HFFc6 (cell line): ENCODE measurements around the gene HOXA9. TPM values are rescaled to one million over a fixed set of nuclear protein-coding genes. Genes with fewer than 3 reads are reported as not detected.

Experiments
- DNase-seq: peaks from one replicate; pipeline ENCODE4 v3.0.0-alpha.2; 2018
- H3K27ac Mint-ChIP-seq: 2 replicates; pipeline ENCODE4 v1.8.0; 2020; ENCODE audit warnings: mild to moderate bottlenecking, mixed read lengths
- H3K27me3 Mint-ChIP-seq: 2 replicates; pipeline ENCODE4 v1.8.0; 2021; ENCODE audit warnings: mild to moderate bottlenecking, moderate library complexity, mixed read lengths; ENCODE audit not compliant: insufficient read depth
- H3K36me3 Mint-ChIP-seq: 2 replicates; pipeline ENCODE4 v1.8.0; 2021; ENCODE audit warnings: low read depth, mixed read lengths
- H3K4me1 Mint-ChIP-seq: 2 replicates; pipeline ENCODE4 v1.8.0; 2020; ENCODE audit warnings: low read depth, mixed read lengths
- H3K4me3 Mint-ChIP-seq: 2 replicates; pipeline ENCODE4 v1.8.0; 2020; ENCODE audit warnings: mild to moderate bottlenecking, moderate library complexity, mixed read lengths
- H3K9me3 Mint-ChIP-seq: 2 replicates; pipeline ENCODE4 v1.8.0; 2020; ENCODE audit warnings: mild to moderate bottlenecking, mixed read lengths
- total RNA-seq, 6 experiments: library from RNA; stranded (reverse); fragmentation: NEBNext Ultra II Directional; extraction: Animal tissue kit (Norgen Biotek cat#: 25700); gene quantifications; 2 replicates in 1 of 6; 3 replicates in 5 of 6; pipeline ENCODE4 v1.2.3, GENCODE V29; 2021
- TF ChIP-seq, protein P1 (sequence below): fragments of 200-600 bp; sonication (generic); IDR thresholded peaks from 2 replicates; pipeline ENCODE4 v1.5.0; 2021; ENCODE audit warnings: antibody characterized with exemption, mild to moderate bottlenecking

Gene HOXA9
- total RNA-seq, 6 experiments from 2014 or later: 25.2 to 37.0 (median 26.7) TPM

DNA sequence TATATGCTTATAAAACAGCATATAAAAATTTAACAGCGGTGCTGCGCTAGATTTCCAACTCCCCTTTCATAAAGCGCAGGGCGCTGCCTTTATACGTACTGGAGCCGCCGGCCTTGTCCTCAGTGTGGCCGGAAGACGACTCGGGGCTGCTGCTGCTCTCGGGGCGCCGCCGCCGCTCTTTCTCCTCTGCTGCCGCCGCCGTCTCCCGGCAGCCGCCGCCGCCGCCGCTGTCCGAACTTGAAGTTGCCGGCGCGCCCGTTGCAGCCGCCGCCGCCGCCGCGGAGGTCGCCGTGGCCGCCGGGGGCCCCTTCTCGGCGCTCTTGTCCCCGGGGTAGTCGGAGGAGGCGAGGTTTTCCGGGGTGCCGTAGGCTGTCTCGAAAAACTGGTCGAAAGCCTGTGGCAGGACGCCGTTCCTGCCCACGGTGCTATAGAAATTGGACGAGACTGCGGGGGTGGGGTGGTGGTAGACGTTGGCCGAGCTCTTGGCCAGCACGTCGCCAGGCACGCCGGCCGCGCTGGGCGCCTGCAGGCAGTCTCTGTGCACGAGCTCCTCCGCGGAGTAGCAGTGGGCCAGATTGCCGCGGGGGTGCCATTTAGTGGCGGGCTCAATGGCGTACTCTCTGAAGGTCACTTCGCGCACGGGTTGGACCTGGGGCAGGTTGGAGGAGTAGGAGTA is 19.1 kb upstream of the HOXA9 start:
- Mint-ChIP-seq H3K27me3 (peaks cover 27% of the 10 kb centered on the region), H3K36me3 (peaks cover 31% of the 10 kb centered on the region), H3K27ac (peak overlapping the region; percentile 97), H3K4me1 (peaks cover 65% of the 10 kb centered on the region), H3K4me3 (peak overlapping the region; percentile 93), H3K9me3 (no peaks in the 10 kb centered on the region)
- no peak for DNase-seq
- TF ChIP-seq, protein P1, sequence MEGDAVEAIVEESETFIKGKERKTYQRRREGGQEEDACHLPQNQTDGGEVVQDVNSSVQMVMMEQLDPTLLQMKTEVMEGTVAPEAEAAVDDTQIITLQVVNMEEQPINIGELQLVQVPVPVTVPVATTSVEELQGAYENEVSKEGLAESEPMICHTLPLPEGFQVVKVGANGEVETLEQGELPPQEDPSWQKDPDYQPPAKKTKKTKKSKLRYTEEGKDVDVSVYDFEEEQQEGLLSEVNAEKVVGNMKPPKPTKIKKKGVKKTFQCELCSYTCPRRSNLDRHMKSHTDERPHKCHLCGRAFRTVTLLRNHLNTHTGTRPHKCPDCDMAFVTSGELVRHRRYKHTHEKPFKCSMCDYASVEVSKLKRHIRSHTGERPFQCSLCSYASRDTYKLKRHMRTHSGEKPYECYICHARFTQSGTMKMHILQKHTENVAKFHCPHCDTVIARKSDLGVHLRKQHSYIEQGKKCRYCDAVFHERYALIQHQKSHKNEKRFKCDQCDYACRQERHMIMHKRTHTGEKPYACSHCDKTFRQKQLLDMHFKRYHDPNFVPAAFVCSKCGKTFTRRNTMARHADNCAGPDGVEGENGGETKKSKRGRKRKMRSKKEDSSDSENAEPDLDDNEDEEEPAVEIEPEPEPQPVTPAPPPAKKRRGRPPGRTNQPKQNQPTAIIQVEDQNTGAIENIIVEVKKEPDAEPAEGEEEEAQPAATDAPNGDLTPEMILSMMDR: no peak

DNA sequence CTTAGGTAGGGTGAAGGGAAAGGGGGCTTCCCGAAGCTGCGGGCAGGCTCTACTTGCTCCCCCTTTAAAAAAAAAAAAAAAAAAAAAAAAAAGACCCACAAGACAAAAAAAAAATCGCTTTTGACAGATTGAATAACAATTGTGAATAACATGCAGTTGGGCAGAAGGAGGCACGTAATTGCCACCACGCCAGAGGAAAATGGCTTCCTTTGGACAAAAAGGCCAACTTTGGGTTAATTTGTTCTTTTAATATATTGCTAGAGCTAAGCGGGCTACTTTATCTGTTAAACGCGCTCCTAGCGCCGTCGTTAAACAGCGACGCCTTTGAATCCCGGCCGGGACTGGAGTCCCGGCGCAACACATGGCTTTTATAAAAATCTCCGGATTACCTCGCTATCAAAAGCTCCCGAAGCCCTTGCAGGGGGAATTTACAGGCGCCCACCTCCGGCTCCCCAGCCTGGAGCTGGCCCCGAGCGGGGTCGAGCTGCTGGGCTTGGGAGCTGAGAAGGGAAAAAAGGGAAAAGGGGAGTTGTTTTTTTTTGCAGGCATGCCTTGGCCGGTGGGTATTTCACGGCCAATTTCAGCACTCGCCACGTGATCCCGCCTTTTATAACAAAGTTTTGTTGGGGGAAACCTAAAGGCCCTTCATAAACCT is 18.5 kb upstream of the HOXA9 start:
- DNase-seq: no peak
- Mint-ChIP-seq H3K27me3 (peaks cover 32% of the 10 kb centered on the region), H3K27ac (peak overlapping the region; percentile 97)

DNA sequence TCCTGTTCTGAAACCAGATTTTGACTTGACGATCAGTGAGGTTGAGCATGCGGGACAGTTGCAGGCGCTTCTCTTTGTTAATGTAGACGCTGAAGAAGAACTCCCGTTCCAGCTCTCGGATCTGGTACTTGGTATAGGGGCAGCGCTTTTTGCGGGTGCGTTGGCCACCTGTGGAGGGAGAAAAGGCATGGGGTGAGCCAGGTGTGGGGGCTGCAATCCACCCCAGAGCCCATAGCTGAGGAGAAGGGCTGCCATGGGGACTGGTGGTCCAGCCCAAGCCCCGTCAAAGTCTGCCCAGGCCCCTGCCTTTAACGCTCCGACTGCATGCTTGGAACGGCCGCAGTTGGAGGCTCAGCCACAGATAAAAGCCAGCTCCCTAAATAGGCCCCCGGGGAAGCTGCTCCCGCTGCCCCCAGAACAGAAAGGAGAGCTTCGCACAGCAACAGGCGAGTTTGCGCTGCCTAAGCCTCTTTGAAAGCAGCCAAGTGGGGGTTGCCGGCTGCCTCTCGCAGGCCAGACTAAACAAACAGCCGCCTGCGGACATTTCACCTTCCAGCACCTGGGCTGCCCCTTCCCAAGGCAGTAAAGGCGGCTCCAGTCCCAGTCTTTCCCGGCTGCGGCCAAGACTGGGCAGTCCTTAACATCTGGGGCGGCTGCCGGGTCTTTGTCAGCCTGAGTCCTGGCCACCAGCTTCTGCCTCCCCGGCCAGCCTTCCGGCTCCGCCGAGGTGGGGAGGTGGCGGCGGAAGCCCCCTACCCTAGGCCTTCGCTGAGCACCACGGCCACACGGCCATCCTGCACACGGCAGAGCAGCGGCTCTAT is 17.7 kb upstream of the HOXA9 start:
- TF ChIP-seq, protein P1: no peak
- Mint-ChIP-seq H3K4me1 (peaks cover 51% of the 10 kb centered on the region), H3K27ac (peak overlapping the region; percentile 97), H3K4me3 (peak overlapping the region; percentile 93), H3K27me3 (peaks cover 34% of the 10 kb centered on the region), H3K36me3 (peaks cover 38% of the 10 kb centered on the region), H3K9me3 (no peaks in the 10 kb centered on the region)
- no peak for DNase-seq

More for the DNA sequence above, 18.5 kb upstream of the HOXA9 start:
- TF ChIP-seq, protein P1: peak; percentile 11; the same call in 1 of the 2 replicates
- Mint-ChIP-seq H3K36me3 (peaks cover 37% of the 10 kb centered on the region), H3K4me1 (peaks cover 58% of the 10 kb centered on the region), H3K4me3 (peak overlapping the region; percentile 93), H3K9me3 (no peaks in the 10 kb centered on the region)

DNA sequence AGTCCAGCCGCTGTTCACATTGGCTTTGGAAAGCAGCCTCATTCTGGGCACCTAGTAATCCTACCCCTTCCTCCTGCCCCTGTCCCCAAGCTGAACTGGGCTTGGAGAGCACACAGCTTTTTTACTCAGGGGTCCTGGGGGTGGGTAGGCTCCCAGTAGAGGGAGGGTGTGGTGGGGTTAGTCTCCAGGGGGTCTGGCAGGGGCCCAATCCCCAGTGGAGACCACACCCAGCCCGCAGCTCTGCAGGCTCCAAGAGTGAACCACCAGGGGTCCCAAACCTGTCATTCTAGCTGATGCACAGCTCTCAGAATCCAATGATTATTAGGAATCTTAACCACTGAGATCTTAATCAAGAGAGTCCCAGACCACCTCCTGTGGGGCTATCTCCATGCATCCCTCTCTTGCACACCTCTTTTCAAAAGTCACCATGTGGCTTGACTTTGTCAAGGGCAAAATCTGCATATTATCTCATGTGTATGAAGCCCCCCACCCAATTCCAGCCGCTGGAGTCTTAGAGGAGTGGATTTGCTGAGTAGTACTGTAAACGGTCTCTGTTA is 17.0 kb upstream of the HOXA9 start:
- peak overlapping the region; percentile 97 for H3K27ac Mint-ChIP-seq
- peaks cover 34% of the 10 kb centered on the region for H3K27me3 Mint-ChIP-seq
- H3K9me3 Mint-ChIP-seq: no peaks in the 10 kb centered on the region
- peak overlapping the region; percentile 93 for H3K4me3 Mint-ChIP-seq
- peaks cover 50% of the 10 kb centered on the region for H3K4me1 Mint-ChIP-seq
- TF ChIP-seq, protein P1: peak; percentile 45
- DNase-seq: no peak
- peaks cover 43% of the 10 kb centered on the region for H3K36me3 Mint-ChIP-seq

DNA sequence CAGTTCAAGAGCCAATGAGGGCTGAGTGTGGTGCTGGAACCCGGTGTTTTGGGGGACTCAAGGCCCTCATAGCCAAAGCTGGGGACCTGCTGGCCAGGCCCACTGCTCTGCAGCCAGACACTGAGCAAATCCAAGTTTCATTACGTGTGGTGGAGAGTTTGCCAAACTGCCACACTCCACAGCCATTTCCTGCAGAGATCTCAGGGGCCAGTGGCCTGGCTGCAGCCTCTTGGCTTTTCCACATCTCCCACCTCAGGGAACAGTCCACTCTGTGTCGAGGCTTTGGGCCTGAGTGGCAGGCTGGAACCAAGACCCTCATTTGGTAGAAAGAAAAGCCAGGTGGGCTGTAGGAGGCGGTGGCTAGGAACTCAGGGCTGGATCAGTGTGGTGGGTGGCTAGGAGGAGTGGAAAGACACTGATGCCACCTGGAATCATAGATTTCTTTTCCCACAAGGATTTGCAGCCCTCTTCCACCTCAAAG is 16.5 kb upstream of the HOXA9 start:
- no peak for DNase-seq
- Mint-ChIP-seq H3K4me1 (peaks cover 50% of the 10 kb centered on the region), H3K4me3 (peak overlapping the region; percentile 93), H3K36me3 (peaks cover 47% of the 10 kb centered on the region), H3K9me3 (no peaks in the 10 kb centered on the region), H3K27ac (peak overlapping the region; percentile 97), H3K27me3 (peaks cover 34% of the 10 kb centered on the region)
- TF ChIP-seq, protein P1: no peak
